Thoracic aorta (tissue), 2 donors: ENCODE data around the gene LRCH1. TPM values are rescaled to one million over a fixed set of nuclear protein-coding genes. Genes with fewer than 3 reads are reported as not detected.

Experiments
- ATAC-seq: fragments of 150-250 bp; one replicate; pipeline ENCODE4 v1.8.0; 2017; ENCODE audit warnings: low read depth; ENCODE audit not compliant: insufficient number of reproducible peaks, low FRiP score
- DNase-seq: peaks from one replicate; pipeline ENCODE4 v3.0.0-alpha.2; 2020; ENCODE audit warnings: low spot score
- H3K27ac ChIP-seq, 2 donors: fragments of 200-600 bp; sonication (generic); 1 replicate in 1 of 2; 2 replicates in 1 of 2; pipeline ENCODE4 v1.5.1; 2016; ENCODE audit warnings: mild to moderate bottlenecking in 2 of 2, moderate library complexity in 2 of 2
- H3K27me3 ChIP-seq: fragments of 200-600 bp; sonication (generic); replicated peaks from 2 replicates; pipeline ENCODE4 v1.6.0; 2016; ENCODE audit warnings: mild to moderate bottlenecking; ENCODE audit not compliant: insufficient read depth
- H3K36me3 ChIP-seq: fragments of 200-600 bp; sonication (generic); one replicate; pipeline ENCODE4 v1.5.1; 2016
- H3K4me1 ChIP-seq, 2 donors: fragments of 200-600 bp; sonication (generic); 1 replicate in 1 of 2; 2 replicates in 1 of 2; pipeline versions ENCODE4 v1.5.1 to v1.6.0; 2016; ENCODE audit warnings: low read depth in 2 of 2, mild to moderate bottlenecking in 1 of 2; ENCODE audit not compliant: control insufficient read depth in 1 of 2
- H3K4me3 ChIP-seq: fragments of 200-600 bp; sonication (generic); 2 replicates; pipeline ENCODE4 v1.5.1; 2016; ENCODE audit warnings: mild to moderate bottlenecking
- H3K9me3 ChIP-seq: fragments of 200-600 bp; sonication (generic); 2 replicates; pipeline ENCODE4 v1.5.1; 2016
- total RNA-seq, 2 donors: library from RNA; depleted of rRNA; stranded (reverse); fragments of >200 nt; gene quantifications; one replicate each; pipeline versions ENCODE4 v1.1.0 to v1.2.3, GENCODE V29; 2016
- TF ChIP-seq, protein P1 (sequence below): fragments of 200-600 bp; sonication (generic); IDR thresholded peaks from one replicate; pipeline ENCODE4 v1.5.1; 2019; ENCODE audit warnings: antibody characterized with exemption

LRCH1 gene
- total RNA-seq, 2 donors from 2014 or later, result 29.4 to 38.9 TPM

- TF ChIP-seq, protein P1, sequence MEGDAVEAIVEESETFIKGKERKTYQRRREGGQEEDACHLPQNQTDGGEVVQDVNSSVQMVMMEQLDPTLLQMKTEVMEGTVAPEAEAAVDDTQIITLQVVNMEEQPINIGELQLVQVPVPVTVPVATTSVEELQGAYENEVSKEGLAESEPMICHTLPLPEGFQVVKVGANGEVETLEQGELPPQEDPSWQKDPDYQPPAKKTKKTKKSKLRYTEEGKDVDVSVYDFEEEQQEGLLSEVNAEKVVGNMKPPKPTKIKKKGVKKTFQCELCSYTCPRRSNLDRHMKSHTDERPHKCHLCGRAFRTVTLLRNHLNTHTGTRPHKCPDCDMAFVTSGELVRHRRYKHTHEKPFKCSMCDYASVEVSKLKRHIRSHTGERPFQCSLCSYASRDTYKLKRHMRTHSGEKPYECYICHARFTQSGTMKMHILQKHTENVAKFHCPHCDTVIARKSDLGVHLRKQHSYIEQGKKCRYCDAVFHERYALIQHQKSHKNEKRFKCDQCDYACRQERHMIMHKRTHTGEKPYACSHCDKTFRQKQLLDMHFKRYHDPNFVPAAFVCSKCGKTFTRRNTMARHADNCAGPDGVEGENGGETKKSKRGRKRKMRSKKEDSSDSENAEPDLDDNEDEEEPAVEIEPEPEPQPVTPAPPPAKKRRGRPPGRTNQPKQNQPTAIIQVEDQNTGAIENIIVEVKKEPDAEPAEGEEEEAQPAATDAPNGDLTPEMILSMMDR, result no peak
- Histone ChIP-seq H3K36me3 (no peaks in the 10 kb centered on the region), H3K4me3 (no peak overlapping the region), H3K27me3 (no peaks in the 10 kb centered on the region), H3K9me3 (no peaks in the 10 kb centered on the region), H3K4me1 (peaks cover 19 to 69% of the 10 kb centered on the region in 2 donors), H3K27ac (no peak overlapping the region)
- no peak for ATAC-seq
- no peak for DNase-seq
Measured at GRCh38 chr13:46682015-46682414, 129.0 kb downstream of the LRCH1 start.

DNA sequence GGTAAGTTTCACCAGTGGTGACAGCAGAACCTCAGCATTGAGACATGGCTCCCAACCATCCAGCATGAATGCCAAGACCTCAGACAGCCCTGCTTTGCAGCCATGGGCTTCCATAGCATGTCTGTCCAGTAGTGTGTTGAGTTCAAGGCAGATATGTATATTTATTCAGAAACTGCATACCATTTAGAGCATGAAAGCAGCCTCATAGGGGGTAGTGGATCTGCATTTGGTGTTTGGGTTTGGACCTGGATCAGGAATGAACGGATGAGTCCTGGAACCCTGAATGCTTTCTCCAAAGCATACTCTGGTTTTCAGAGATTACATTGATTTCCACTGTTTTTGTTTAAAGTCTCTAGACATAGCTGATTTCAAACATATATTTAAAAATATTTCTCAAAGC lies 129.7 kb downstream of the LRCH1 start:
- H3K4me3 ChIP-seq, result no peak overlapping the region
- H3K27me3 ChIP-seq, result no peaks in the 10 kb centered on the region
- ATAC-seq (no peak), DNase-seq (no peak)
- TF ChIP-seq, protein P1, result no peak
- peaks cover 19 to 68% of the 10 kb centered on the region in 2 donors for H3K4me1 ChIP-seq
- no peaks in the 10 kb centered on the region for H3K36me3 ChIP-seq
- H3K9me3 ChIP-seq, result no peaks in the 10 kb centered on the region
- no peak overlapping the region for H3K27ac ChIP-seq

- H3K36me3 ChIP-seq, result no peaks in the 10 kb centered on the region
- TF ChIP-seq, protein P1, result no peak
- H3K27ac ChIP-seq, result peak overlapping the region in 1 of 2 donors; percentile 53
- no peaks in the 10 kb centered on the region for H3K9me3 ChIP-seq
- H3K4me3 ChIP-seq, result no peak overlapping the region
- ATAC-seq (no peak), DNase-seq (no peak)
- H3K27me3 ChIP-seq, result no peaks in the 10 kb centered on the region
- H3K4me1 ChIP-seq, result peaks cover 15 to 65% of the 10 kb centered on the region in 2 donors
Measured at GRCh38 chr13:46683676-46684260, 130.8 kb downstream of the LRCH1 start.

GRCh38 chr13:46684287-46685001 lies 131.5 kb downstream of the LRCH1 start:
- no peaks in the 10 kb centered on the region for H3K9me3 ChIP-seq
- H3K27me3 ChIP-seq, result no peaks in the 10 kb centered on the region
- no peaks in the 10 kb centered on the region for H3K36me3 ChIP-seq
- no peak overlapping the region for H3K4me3 ChIP-seq
- H3K4me1 ChIP-seq, result peaks cover 15 to 58% of the 10 kb centered on the region in 2 donors
- peak overlapping the region in 1 of 2 donors; percentile 53 for H3K27ac ChIP-seq
- TF ChIP-seq, protein P1, result no peak
- ATAC-seq (no peak), DNase-seq (no peak)

- H3K4me1 ChIP-seq, result peaks cover 12 to 53% of the 10 kb centered on the region in 2 donors
Measured at GRCh38 chr13:46685006-46685730, 132.2 kb downstream of the LRCH1 start.

More at GRCh38 chr13:46685006-46685730, 132.2 kb downstream of the LRCH1 start:
- no peak for ATAC-seq
- TF ChIP-seq, protein P1, result no peak
- H3K27ac ChIP-seq, result peak overlapping the region in 1 of 2 donors; percentile 53
- no peaks in the 10 kb centered on the region for H3K27me3 ChIP-seq
- no peaks in the 10 kb centered on the region for H3K36me3 ChIP-seq
- DNase-seq, result no peak
- no peaks in the 10 kb centered on the region for H3K9me3 ChIP-seq
- no peak overlapping the region for H3K4me3 ChIP-seq
